IPS DF 6.9 (cell line): ENCODE results near the gene SMIM35.

Experiments used
- DNase-seq: peaks from one replicate; pipeline ENCODE4 v3.0.0-alpha.2; 2013; ENCODE audit warnings: low read depth, low spot score
- H3K27ac ChIP-seq: one replicate; pipeline ENCODE4 v1.5.1; 2013; ENCODE audit warnings: low read length, control low read depth
- H3K27me3 ChIP-seq: 2 replicates; pipeline ENCODE4 v1.6.1; 2013; ENCODE audit warnings: mild to moderate bottlenecking, low read length; ENCODE audit not compliant: control insufficient read depth, insufficient read depth
- H3K36me3 ChIP-seq: 2 replicates; pipeline ENCODE4 v1.6.1; 2013; ENCODE audit warnings: low read length; ENCODE audit not compliant: control insufficient read depth, insufficient read depth
- H3K4me1 ChIP-seq: 2 replicates; pipeline ENCODE4 v1.6.1; 2013; ENCODE audit warnings: low read length; ENCODE audit not compliant: control insufficient read depth, insufficient read depth
- H3K4me3 ChIP-seq: 2 replicates; pipeline ENCODE4 v1.5.1; 2013; ENCODE audit warnings: mild to moderate bottlenecking, low read length
- H3K9me3 ChIP-seq: 2 replicates; pipeline ENCODE4 v1.6.1; 2013; ENCODE audit warnings: low read length, inconsistent platforms; ENCODE audit not compliant: control insufficient read depth, insufficient read depth
- WGBS: extraction: QIAGEN DNeasy Blood & Tissue Kit; methylation state at CpG from one replicate; pipeline ENCODE4 v1.1.7; 2013; ENCODE audit warnings: mixed read lengths, missing lambda C conversion rate; ENCODE audit not compliant: insufficient read length, insufficient coverage; 5-methylcytosine and 5-hydroxymethylcytosine counted together

The SMIM35 gene

GRCh38 chr11:118109231-118109630 is 22.5 kb upstream of the SMIM35 start:
- Histone ChIP-seq H3K9me3 (no peaks in the 10 kb centered on the region), H3K4me1 (no peaks in the 10 kb centered on the region; the same call in 1 of the 2 replicates), H3K4me3 (no peak overlapping the region), H3K36me3 (no peaks in the 10 kb centered on the region), H3K27ac (no peak overlapping the region), H3K27me3 (no peaks in the 10 kb centered on the region)
- DNase-seq, result no peak
- WGBS, result no CpG with 5 or more reads among the region's 2 CpGs

GRCh38 chr11:118108513-118108912 is 21.8 kb upstream of the SMIM35 start:
- H3K27me3 ChIP-seq, result no peaks in the 10 kb centered on the region
- no peaks in the 10 kb centered on the region for H3K36me3 ChIP-seq
- H3K4me3 ChIP-seq, result no peak overlapping the region
- no peaks in the 10 kb centered on the region for H3K9me3 ChIP-seq
- H3K27ac ChIP-seq, result no peak overlapping the region
- no peaks in the 10 kb centered on the region; the same call in 1 of the 2 replicates for H3K4me1 ChIP-seq
- no peak for DNase-seq
- no CpG with 5 or more reads among the region's 5 CpGs for WGBS

- H3K27me3 ChIP-seq, result no peaks in the 10 kb centered on the region
- no peaks in the 10 kb centered on the region; the same call in 1 of the 2 replicates for H3K4me1 ChIP-seq
- no CpG with 5 or more reads among the region's 2 CpGs for WGBS
- H3K36me3 ChIP-seq, result no peaks in the 10 kb centered on the region
- no peak overlapping the region for H3K4me3 ChIP-seq
- H3K27ac ChIP-seq, result no peak overlapping the region
- no peak for DNase-seq
- no peaks in the 10 kb centered on the region for H3K9me3 ChIP-seq
Measured at GRCh38 chr11:118106789-118107335, 20.1 kb upstream of the SMIM35 start.

- no peaks in the 10 kb centered on the region for H3K27me3 ChIP-seq
- no peaks in the 10 kb centered on the region for H3K36me3 ChIP-seq
- WGBS, result no CpG with 5 or more reads among the region's 4 CpGs
- H3K4me1 ChIP-seq, result no peaks in the 10 kb centered on the region; the same call in 1 of the 2 replicates
- no peak overlapping the region for H3K4me3 ChIP-seq
- DNase-seq, result no peak
- no peak overlapping the region for H3K27ac ChIP-seq
- no peaks in the 10 kb centered on the region for H3K9me3 ChIP-seq
Measured at GRCh38 chr11:118105657-118106305, 19.0 kb upstream of the SMIM35 start.

GRCh38 chr11:118104491-118104890 is 17.7 kb upstream of the SMIM35 start:
- Histone ChIP-seq H3K4me3 (no peak overlapping the region), H3K27ac (no peak overlapping the region), H3K27me3 (no peaks in the 10 kb centered on the region), H3K4me1 (no peaks in the 10 kb centered on the region; the same call in 1 of the 2 replicates), H3K9me3 (no peaks in the 10 kb centered on the region), H3K36me3 (no peaks in the 10 kb centered on the region)
- no CpG with 5 or more reads among the region's 6 CpGs for WGBS
- no peak for DNase-seq

GRCh38 chr11:118102721-118103261 is 16.0 kb upstream of the SMIM35 start:
- no peak for DNase-seq
- H3K36me3 ChIP-seq, result no peaks in the 10 kb centered on the region
- no CpG with 5 or more reads among the region's 13 CpGs for WGBS
- peaks cover 3% of the 10 kb centered on the region; the same call in 1 of the 2 replicates for H3K4me1 ChIP-seq
- no peaks in the 10 kb centered on the region for H3K27me3 ChIP-seq
- no peak overlapping the region for H3K27ac ChIP-seq
- H3K4me3 ChIP-seq, result no peak overlapping the region
- H3K9me3 ChIP-seq, result no peaks in the 10 kb centered on the region

- Histone ChIP-seq H3K9me3 (no peaks in the 10 kb centered on the region), H3K27me3 (no peaks in the 10 kb centered on the region), H3K36me3 (no peaks in the 10 kb centered on the region), H3K4me3 (no peak overlapping the region), H3K4me1 (peaks cover 3% of the 10 kb centered on the region; the same call in 1 of the 2 replicates), H3K27ac (no peak overlapping the region)
- DNase-seq, result no peak
- WGBS, result no CpG with 5 or more reads among the region's 3 CpGs
Measured at GRCh38 chr11:118100691-118101232, 14.0 kb upstream of the SMIM35 start.

- no peak overlapping the region for H3K4me3 ChIP-seq
- no peak overlapping the region for H3K27ac ChIP-seq
- H3K27me3 ChIP-seq, result no peaks in the 10 kb centered on the region
- no peaks in the 10 kb centered on the region for H3K9me3 ChIP-seq
- no peaks in the 10 kb centered on the region for H3K36me3 ChIP-seq
- peaks cover 3% of the 10 kb centered on the region; the same call in 1 of the 2 replicates for H3K4me1 ChIP-seq
- no CpG with 5 or more reads among the region's 10 CpGs for WGBS
- DNase-seq, result no peak
Measured at GRCh38 chr11:118099838-118100556, 13.2 kb upstream of the SMIM35 start.

GRCh38 chr11:118098996-118099837 is 12.5 kb upstream of the SMIM35 start:
- H3K4me1 ChIP-seq, result peaks cover 3% of the 10 kb centered on the region; the same call in 1 of the 2 replicates
- no peak for DNase-seq
- H3K27me3 ChIP-seq, result no peaks in the 10 kb centered on the region
- no peak overlapping the region for H3K27ac ChIP-seq
- WGBS, result no CpG with 5 or more reads among the region's 11 CpGs
- no peaks in the 10 kb centered on the region for H3K36me3 ChIP-seq
- H3K9me3 ChIP-seq, result no peaks in the 10 kb centered on the region
- no peak overlapping the region for H3K4me3 ChIP-seq
